Trophoblast cell (in vitro differentiated cells and primary cell): Measurements from ENCODE around the gene TAF1B.
"Not testable (repeated sequence)": the region's sequence is repeated elsewhere in the genome, so short reads cannot be mapped to it uniquely, and the experiment has no call there.

Experiments
- DNase-seq, 2 donors: peaks; one replicate each; pipeline ENCODE4 v3.0.0-alpha.2; 2016
- H2AFZ ChIP-seq: 2 replicates; pipeline ENCODE4 v1.6.1; 2013; ENCODE audit warnings: low read length, moderate library complexity, mild to moderate bottlenecking; ENCODE audit not compliant: insufficient read depth, poor library complexity
- H2AK5ac ChIP-seq: 2 replicates; pipeline ENCODE4 v1.6.1; 2013; ENCODE audit warnings: mild to moderate bottlenecking, low read length
- H2BK120ac ChIP-seq: 2 replicates; pipeline ENCODE4 v1.6.1; 2013; ENCODE audit warnings: low read length, mild to moderate bottlenecking, moderate library complexity; ENCODE audit not compliant: insufficient read depth, poor library complexity
- H2BK12ac ChIP-seq: 2 replicates; pipeline ENCODE4 v1.6.1; 2013; ENCODE audit warnings: mild to moderate bottlenecking, low read length, moderate library complexity
- H2BK5ac ChIP-seq: 2 replicates; pipeline ENCODE4 v1.6.1; 2013; ENCODE audit warnings: low read length, low read depth, moderate library complexity, mild to moderate bottlenecking; ENCODE audit not compliant: poor library complexity
- H3K14ac ChIP-seq: 2 replicates; pipeline ENCODE4 v1.6.1; 2013; ENCODE audit warnings: mild to moderate bottlenecking, low read length
- H3K18ac ChIP-seq: 2 replicates; pipeline ENCODE4 v1.6.1; 2013; ENCODE audit warnings: mild to moderate bottlenecking, low read length
- H3K23ac ChIP-seq: 2 replicates; pipeline ENCODE4 v1.6.1; 2013; ENCODE audit warnings: low read length
- H3K27ac ChIP-seq: 2 replicates; pipeline ENCODE4 v1.5.1; 2013; ENCODE audit warnings: low read depth, mild to moderate bottlenecking, inconsistent platforms, low read length, moderate library complexity
- H3K27me3 ChIP-seq: 2 replicates; pipeline ENCODE4 v1.6.1; 2013; ENCODE audit warnings: inconsistent platforms, mild to moderate bottlenecking, low read length, moderate library complexity; ENCODE audit not compliant: insufficient read depth
- H3K36me3 ChIP-seq, 2 experiments: 1 replicate in 1 of 2; 2 replicates in 1 of 2; pipeline ENCODE4 v1.6.1; 2013; ENCODE audit warnings: low read length in 2 of 2, mild to moderate bottlenecking in 2 of 2, moderate library complexity in 1 of 2; ENCODE audit not compliant: insufficient read depth in 2 of 2, control insufficient read depth in 1 of 2
- H3K4ac ChIP-seq: 2 replicates; pipeline ENCODE4 v1.6.1; 2013; ENCODE audit warnings: low read depth, mild to moderate bottlenecking, low read length, moderate library complexity
- H3K4me1 ChIP-seq, 2 experiments: 1 replicate in 1 of 2; 2 replicates in 1 of 2; pipeline ENCODE4 v1.6.1; 2013; ENCODE audit warnings: low read length in 2 of 2, mild to moderate bottlenecking in 2 of 2, moderate library complexity in 1 of 2; ENCODE audit not compliant: insufficient read depth in 2 of 2, control insufficient read depth in 1 of 2
- H3K4me2 ChIP-seq: 2 replicates; pipeline ENCODE4 v1.6.1; 2013; ENCODE audit warnings: inconsistent platforms, mild to moderate bottlenecking, low read length, moderate library complexity
- H3K4me3 ChIP-seq: 2 replicates; pipeline ENCODE4 v1.5.1; 2013; ENCODE audit warnings: mild to moderate bottlenecking, low read depth, low read length, inconsistent platforms
- H3K79me1 ChIP-seq: one replicate; pipeline ENCODE4 v1.6.1; 2013; ENCODE audit warnings: low read length
- H3K79me2 ChIP-seq: 2 replicates; pipeline ENCODE4 v1.6.1; 2013; ENCODE audit warnings: low read length, mild to moderate bottlenecking; ENCODE audit not compliant: control insufficient read depth, insufficient read depth, poor library complexity
- H3K9ac ChIP-seq: 2 replicates; pipeline ENCODE4 v1.6.1; 2013; ENCODE audit warnings: mild to moderate bottlenecking, low read length
- H3K9me3 ChIP-seq: 2 replicates; pipeline ENCODE4 v1.6.1; 2013; ENCODE audit warnings: low read depth, mild to moderate bottlenecking, control low read depth, inconsistent platforms, low read length; ENCODE audit not compliant: insufficient read depth
- H4K12ac ChIP-seq: 2 replicates; pipeline ENCODE4 v1.6.1; 2013; ENCODE audit warnings: low read depth, mild to moderate bottlenecking, low read length, moderate library complexity
- H4K8ac ChIP-seq: 2 replicates; pipeline ENCODE4 v1.6.1; 2013; ENCODE audit warnings: low read depth, mild to moderate bottlenecking, low read length, moderate library complexity
- H4K91ac ChIP-seq: one replicate; pipeline ENCODE4 v1.6.1; 2013; ENCODE audit warnings: low read depth, mild to moderate bottlenecking, low read length, moderate library complexity
- WGBS: extraction: QIAGEN DNeasy Blood & Tissue Kit; methylation state at CpG from one replicate; pipeline ENCODE4 v1.1.7; 2013; ENCODE audit warnings: missing lambda C conversion rate; ENCODE audit not compliant: insufficient read length, insufficient coverage; ENCODE audit errors: extremely low coverage; 5-methylcytosine and 5-hydroxymethylcytosine counted together

The TAF1B gene

GRCh38 chr2:9918275-9918674 lies 75.0 kb downstream of the TAF1B start:
- no peak overlapping the region for H2BK120ac ChIP-seq
- no peaks in the 10 kb centered on the region for H3K79me2 ChIP-seq
- H3K36me3 ChIP-seq = peaks cover 8 to 9% of the 10 kb centered on the region in 2 experiments
- H3K23ac ChIP-seq = no peak overlapping the region
- no peak overlapping the region for H3K9ac ChIP-seq
- H2BK12ac ChIP-seq = no peak overlapping the region
- no peak overlapping the region for H2BK5ac ChIP-seq
- H3K4ac ChIP-seq = no peak overlapping the region
- no peak overlapping the region for H3K14ac ChIP-seq
- no peaks in the 10 kb centered on the region for H3K9me3 ChIP-seq
- no peak overlapping the region for H4K12ac ChIP-seq
- no peak overlapping the region for H4K91ac ChIP-seq
- H3K4me2 ChIP-seq = no peak overlapping the region
- no peak overlapping the region for H3K27ac ChIP-seq
- H3K79me1 ChIP-seq = no peaks in the 10 kb centered on the region
- no peak overlapping the region for H2AK5ac ChIP-seq
- DNase-seq = no peak
- no peak overlapping the region for H3K18ac ChIP-seq
- no peaks in the 10 kb centered on the region for H3K27me3 ChIP-seq
- peaks cover 0 to 2% of the 10 kb centered on the region in 2 experiments for H3K4me1 ChIP-seq
- no CpG with 5 or more reads among the region's 2 CpGs for WGBS
- H3K4me3 ChIP-seq = no peak overlapping the region
- H2AFZ ChIP-seq = no peak overlapping the region
- no peak overlapping the region for H4K8ac ChIP-seq

GRCh38 chr2:9919512-9919911 lies 76.2 kb downstream of the TAF1B start:
- Histone ChIP-seq H3K4ac (no peak overlapping the region), H3K79me1 (no peaks in the 10 kb centered on the region), H4K12ac (no peak overlapping the region), H3K79me2 (no peaks in the 10 kb centered on the region), H2BK120ac (no peak overlapping the region), H2BK12ac (no peak overlapping the region), H3K14ac (no peak overlapping the region), H3K36me3 (peaks cover 6 to 8% of the 10 kb centered on the region in 2 experiments), H4K91ac (no peak overlapping the region), H2BK5ac (no peak overlapping the region), H3K27ac (no peak overlapping the region), H3K18ac (no peak overlapping the region), H3K4me3 (no peak overlapping the region), H3K27me3 (no peaks in the 10 kb centered on the region), H3K9ac (no peak overlapping the region), H3K23ac (no peak overlapping the region), H2AFZ (no peak overlapping the region), H3K4me1 (peaks cover 0 to 3% of the 10 kb centered on the region in 2 experiments), H3K4me2 (no peak overlapping the region), H4K8ac (no peak overlapping the region), H3K9me3 (no peaks in the 10 kb centered on the region), H2AK5ac (no peak overlapping the region)
- no CpG with 5 or more reads among the region's 3 CpGs for WGBS
- peak in 1 of 2 donors; percentile 43 for DNase-seq

GRCh38 chr2:9927020-9927419 lies 83.7 kb downstream of the TAF1B start:
- H3K14ac ChIP-seq, H3K23ac ChIP-seq, H3K9ac ChIP-seq, H3K18ac ChIP-seq, H2AK5ac ChIP-seq, H4K12ac ChIP-seq, H4K91ac ChIP-seq, H3K9me3 ChIP-seq, H2AFZ ChIP-seq, H3K4me1 ChIP-seq, H3K27ac ChIP-seq, H3K4ac ChIP-seq, H2BK12ac ChIP-seq, H3K4me2 ChIP-seq, H3K79me2 ChIP-seq, H4K8ac ChIP-seq, DNase-seq, H2BK5ac ChIP-seq, H3K27me3 ChIP-seq, H2BK120ac ChIP-seq, H3K4me3 ChIP-seq, H3K79me1 ChIP-seq, H3K36me3 ChIP-seq: not testable (repeated sequence)
- WGBS = no CpG with 5 or more reads among the region's 2 CpGs

GRCh38 chr2:9937258-9937657 lies 94.0 kb downstream of the TAF1B start:
- no peak overlapping the region for H2BK12ac ChIP-seq
- H3K79me1 ChIP-seq = no peaks in the 10 kb centered on the region
- no peak overlapping the region for H3K4me2 ChIP-seq
- no peak overlapping the region for H3K14ac ChIP-seq
- H3K4me1 ChIP-seq = peaks cover 13% of the 10 kb centered on the region in 2 experiments
- no peak overlapping the region for H2BK120ac ChIP-seq
- no peaks in the 10 kb centered on the region for H3K79me2 ChIP-seq
- no peak overlapping the region for H4K91ac ChIP-seq
- H2BK5ac ChIP-seq = no peak overlapping the region
- H4K12ac ChIP-seq = no peak overlapping the region
- no peak overlapping the region for H3K9ac ChIP-seq
- H2AK5ac ChIP-seq = no peak overlapping the region
- no peak overlapping the region for H3K27ac ChIP-seq
- H3K23ac ChIP-seq = no peak overlapping the region
- peaks cover 2% of the 10 kb centered on the region for H3K9me3 ChIP-seq
- no peak overlapping the region for H3K4me3 ChIP-seq
- no peak overlapping the region for H2AFZ ChIP-seq
- no peak overlapping the region for H4K8ac ChIP-seq
- DNase-seq = no peak
- H3K4ac ChIP-seq = no peak overlapping the region
- no peaks in the 10 kb centered on the region for H3K27me3 ChIP-seq
- no peak overlapping the region for H3K18ac ChIP-seq
- WGBS = no CpG with 5 or more reads among the region's 4 CpGs
- H3K36me3 ChIP-seq = peaks cover 4 to 11% of the 10 kb centered on the region in 2 experiments
